Kidney epithelial cell (primary cell): ENCODE data around the gene CCDC184. TPM values are rescaled to one million over a fixed set of nuclear protein-coding genes. Genes with fewer than 3 reads are reported as not detected.

Experiments
- DNase-seq: peaks from one replicate; pipeline ENCODE4 v3.0.0-alpha.2; 2010; ENCODE audit warnings: low read depth
- H3K27me3 ChIP-seq: 2 replicates; pipeline ENCODE4 v1.6.0; 2011; ENCODE audit warnings: low read length; ENCODE audit not compliant: control insufficient read depth, insufficient read depth
- H3K36me3 ChIP-seq: 2 replicates; pipeline ENCODE4 v1.5.1; 2011; ENCODE audit warnings: low read length; ENCODE audit not compliant: control insufficient read depth, insufficient read depth
- H3K4me3 ChIP-seq: 2 replicates; pipeline ENCODE4 v1.5.1; 2011; ENCODE audit warnings: low read depth, mild to moderate bottlenecking, control low read depth, low read length
- CTCF ChIP-seq: IDR thresholded peaks from 2 replicates; pipeline ENCODE4 v1.5.1; 2011; ENCODE audit warnings: mild to moderate bottlenecking, moderate library complexity, low read length, control low read depth, inconsistent platforms; ENCODE audit not compliant: insufficient read depth, poor library complexity, severe bottlenecking
- total RNA-seq: library from RNA; depleted of rRNA; stranded (reverse); fragments of >200 nt; gene quantifications from 2 replicates; pipeline ENCODE4 v1.2.3, GENCODE V29; 2015

Gene CCDC184
- total RNA-seq, 1 donor from 2014 or later, result 0.21 TPM

DNA sequence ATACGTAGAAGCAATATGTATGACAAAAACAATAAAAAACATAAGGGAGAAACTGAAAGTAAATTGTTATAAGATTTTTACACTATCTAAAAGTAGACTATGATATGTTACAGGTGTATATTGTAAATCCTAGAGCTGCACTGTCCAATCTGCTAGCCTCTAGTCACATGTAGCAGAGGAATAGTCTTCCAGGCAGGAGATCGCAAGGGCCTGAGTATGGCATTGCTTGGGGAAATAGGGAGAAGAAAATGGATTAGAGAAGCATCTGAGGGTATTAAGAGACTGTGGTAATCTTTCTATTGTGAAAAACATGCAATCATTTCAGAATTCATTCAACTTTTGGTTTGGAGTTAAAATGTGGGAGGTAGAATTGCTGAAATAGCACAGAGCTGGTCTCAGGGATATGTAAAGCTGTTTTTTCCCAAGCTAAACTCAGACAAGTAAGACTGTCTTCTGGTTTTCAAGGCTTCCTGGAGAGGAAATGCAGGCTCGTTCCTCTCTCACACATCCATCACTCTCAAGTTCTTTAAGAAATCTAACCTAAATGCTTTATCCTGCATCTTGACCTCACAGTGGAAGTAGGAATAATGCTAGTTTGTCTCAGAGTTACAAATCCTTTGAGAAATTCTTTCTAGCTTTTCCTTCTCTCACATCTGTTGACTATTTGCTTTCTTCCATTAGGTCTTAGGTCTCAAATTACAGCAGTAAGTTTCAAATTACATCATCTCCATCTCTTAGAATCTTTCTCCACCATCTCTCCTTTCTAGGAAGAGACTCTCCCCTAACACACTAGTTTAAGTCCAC is 7.6 kb upstream of the CCDC184 start:
- TF ChIP-seq CTCF, result no peak
- H3K27me3 ChIP-seq, result peaks cover 8% of the 10 kb centered on the region

DNA sequence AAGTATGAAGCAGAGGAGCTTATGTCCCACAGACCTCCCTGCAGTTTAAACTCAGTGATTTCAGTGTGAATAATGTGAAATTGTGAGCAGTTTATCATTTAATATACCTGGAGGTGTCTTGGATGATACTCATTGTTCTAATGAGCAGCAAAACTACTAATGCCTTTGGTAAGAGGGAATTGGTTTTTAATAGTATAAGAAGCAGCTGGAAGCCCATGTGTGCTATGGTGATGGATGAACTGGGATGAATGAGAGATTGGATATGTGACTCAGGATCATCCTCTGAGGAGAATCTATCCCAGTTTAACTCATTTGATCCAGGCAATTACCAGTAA is 7.1 kb upstream of the CCDC184 start:
- Histone ChIP-seq H3K4me3 (no peak overlapping the region), H3K36me3 (no peaks in the 10 kb centered on the region), H3K27me3 (peaks cover 12% of the 10 kb centered on the region)
- TF ChIP-seq CTCF, result no peak
- no peak for DNase-seq

More for the DNA sequence above, 7.6 kb upstream of the CCDC184 start:
- Histone ChIP-seq H3K4me3 (no peak overlapping the region), H3K36me3 (no peaks in the 10 kb centered on the region)
- no peak for DNase-seq

DNA sequence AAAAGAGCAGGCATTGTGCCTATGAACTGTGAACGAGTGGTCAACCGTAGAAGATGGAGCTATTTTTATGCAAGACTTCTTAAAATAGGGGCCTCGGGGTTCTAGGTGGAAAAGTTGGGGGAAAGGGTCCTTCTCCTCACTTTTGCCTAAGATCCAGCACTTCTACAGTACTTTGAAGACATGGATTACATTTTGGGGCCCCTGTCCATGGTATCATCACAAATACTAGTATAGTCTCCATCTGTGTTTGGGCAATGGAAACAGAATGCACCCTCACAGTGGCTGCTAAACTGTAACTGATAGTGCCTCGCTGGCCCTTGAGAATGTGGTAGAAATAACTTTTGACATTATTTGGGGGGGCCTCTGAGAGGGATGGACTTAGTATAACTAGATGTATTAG is 5.5 kb upstream of the CCDC184 start:
- TF ChIP-seq CTCF, result no peak

DNA sequence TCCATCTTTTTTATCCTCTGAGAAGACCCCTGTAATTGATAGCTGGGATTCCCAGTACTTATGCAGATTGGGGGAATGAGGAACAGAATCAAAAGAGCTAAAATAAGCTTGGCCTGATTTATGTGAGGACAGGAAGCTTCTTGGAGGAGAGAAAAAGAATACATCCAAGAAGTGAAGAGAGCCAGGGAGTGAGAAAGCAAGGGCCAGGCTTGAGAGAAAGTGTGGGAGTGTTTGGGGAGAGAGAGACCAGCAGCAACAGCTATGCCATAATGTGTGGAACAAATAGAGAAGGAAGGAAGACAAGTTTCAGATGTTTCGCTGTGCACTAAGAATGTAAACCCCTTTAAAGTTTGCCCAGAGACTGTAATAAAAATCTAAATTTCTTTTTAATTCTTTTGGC is 4.0 kb upstream of the CCDC184 start:
- DNase-seq, result no peak
- H3K4me3 ChIP-seq, result no peak overlapping the region
- H3K27me3 ChIP-seq, result peaks cover 26% of the 10 kb centered on the region
- no peak for TF ChIP-seq CTCF
- H3K36me3 ChIP-seq, result no peaks in the 10 kb centered on the region

More for the DNA sequence above, 5.5 kb upstream of the CCDC184 start:
- no peak overlapping the region for H3K4me3 ChIP-seq
- no peak for DNase-seq
- H3K36me3 ChIP-seq, result no peaks in the 10 kb centered on the region
- peaks cover 13% of the 10 kb centered on the region for H3K27me3 ChIP-seq

DNA sequence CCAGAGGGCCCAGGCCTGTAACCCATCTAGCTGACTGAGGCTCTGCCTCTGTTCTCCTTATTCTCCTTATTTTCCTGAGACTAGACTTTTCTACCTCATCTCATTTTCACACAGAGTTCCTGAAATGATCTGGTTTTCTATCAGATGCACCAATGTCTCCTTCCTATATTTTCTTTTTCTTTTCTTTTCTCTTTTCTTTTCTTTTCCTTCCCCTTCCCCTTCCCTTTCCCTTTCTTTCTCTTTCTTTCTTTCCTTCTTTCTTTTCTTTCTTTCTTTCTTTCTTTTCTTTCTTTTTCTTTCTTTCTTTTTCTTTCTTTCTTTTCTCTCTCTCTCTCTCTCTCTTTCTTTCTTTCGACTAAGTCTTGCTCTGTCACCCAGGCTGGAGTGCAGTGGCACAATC is 3.0 kb upstream of the CCDC184 start:
- DNase-seq, result no peak

More for the DNA sequence above, 3.0 kb upstream of the CCDC184 start:
- Histone ChIP-seq H3K27me3 (peaks cover 36% of the 10 kb centered on the region), H3K4me3 (no peak overlapping the region), H3K36me3 (no peaks in the 10 kb centered on the region)
- no peak for TF ChIP-seq CTCF
